Measurements from ENCODE around the gene ECSIT.

GRCh38 chr19:11481534-11482383, 47.2 kb downstream of the ECSIT start:
- TF ChIP-seq, protein P1, sequence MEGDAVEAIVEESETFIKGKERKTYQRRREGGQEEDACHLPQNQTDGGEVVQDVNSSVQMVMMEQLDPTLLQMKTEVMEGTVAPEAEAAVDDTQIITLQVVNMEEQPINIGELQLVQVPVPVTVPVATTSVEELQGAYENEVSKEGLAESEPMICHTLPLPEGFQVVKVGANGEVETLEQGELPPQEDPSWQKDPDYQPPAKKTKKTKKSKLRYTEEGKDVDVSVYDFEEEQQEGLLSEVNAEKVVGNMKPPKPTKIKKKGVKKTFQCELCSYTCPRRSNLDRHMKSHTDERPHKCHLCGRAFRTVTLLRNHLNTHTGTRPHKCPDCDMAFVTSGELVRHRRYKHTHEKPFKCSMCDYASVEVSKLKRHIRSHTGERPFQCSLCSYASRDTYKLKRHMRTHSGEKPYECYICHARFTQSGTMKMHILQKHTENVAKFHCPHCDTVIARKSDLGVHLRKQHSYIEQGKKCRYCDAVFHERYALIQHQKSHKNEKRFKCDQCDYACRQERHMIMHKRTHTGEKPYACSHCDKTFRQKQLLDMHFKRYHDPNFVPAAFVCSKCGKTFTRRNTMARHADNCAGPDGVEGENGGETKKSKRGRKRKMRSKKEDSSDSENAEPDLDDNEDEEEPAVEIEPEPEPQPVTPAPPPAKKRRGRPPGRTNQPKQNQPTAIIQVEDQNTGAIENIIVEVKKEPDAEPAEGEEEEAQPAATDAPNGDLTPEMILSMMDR (IDR thresholded peaks at IDR 0.05) = no peak
- TF ChIP-seq POLR2A (IDR thresholded peaks at IDR 0.05) = no peak
